Body of pancreas (tissue), 4 donors: ENCODE measurements around the gene DNAH8.

Source experiments
- POLR2A ChIP-seq, 3 donors: fragments of 450-650 bp; IDR thresholded peaks; one replicate each; pipeline ENCODE4 v1.6.1; 2016; ENCODE audit warnings: antibody characterized with exemption in 3 of 3, mild to moderate bottlenecking in 2 of 3
- TF ChIP-seq, protein P1 (sequence below), 7 experiments: fragments of 450-650 bp in 4 of 7; fragments of 200-600 bp in 3 of 7; sonication (generic) in 3 of 7; IDR thresholded peaks; one replicate each; pipeline ENCODE4 v1.5.1; 2016 to 2019; ENCODE audit warnings: antibody characterized with exemption in 7 of 7

DNA sequence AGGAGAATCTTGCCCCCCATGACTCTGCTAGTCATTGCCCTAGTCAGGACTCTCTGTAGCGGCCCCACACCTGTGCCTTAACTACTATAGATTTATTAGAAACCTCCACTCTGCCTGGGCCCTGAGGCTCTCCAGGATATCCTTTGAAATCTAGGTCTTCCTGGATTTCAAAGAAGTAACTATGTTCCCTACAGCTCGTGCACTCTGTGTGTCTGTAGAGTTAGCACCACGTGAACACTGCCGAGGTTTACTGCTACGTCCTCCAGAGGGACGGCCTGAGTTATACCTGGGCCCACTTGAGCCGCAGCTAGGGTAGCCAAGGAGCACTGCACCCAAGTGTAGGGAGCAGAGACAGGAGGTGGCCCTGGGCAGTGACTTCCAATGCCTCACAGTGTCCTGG, 353.3 kb downstream of the DNAH8 start:
- no peak for TF ChIP-seq POLR2A (IDR thresholded peaks at IDR 0.05)
- TF ChIP-seq, protein P1, sequence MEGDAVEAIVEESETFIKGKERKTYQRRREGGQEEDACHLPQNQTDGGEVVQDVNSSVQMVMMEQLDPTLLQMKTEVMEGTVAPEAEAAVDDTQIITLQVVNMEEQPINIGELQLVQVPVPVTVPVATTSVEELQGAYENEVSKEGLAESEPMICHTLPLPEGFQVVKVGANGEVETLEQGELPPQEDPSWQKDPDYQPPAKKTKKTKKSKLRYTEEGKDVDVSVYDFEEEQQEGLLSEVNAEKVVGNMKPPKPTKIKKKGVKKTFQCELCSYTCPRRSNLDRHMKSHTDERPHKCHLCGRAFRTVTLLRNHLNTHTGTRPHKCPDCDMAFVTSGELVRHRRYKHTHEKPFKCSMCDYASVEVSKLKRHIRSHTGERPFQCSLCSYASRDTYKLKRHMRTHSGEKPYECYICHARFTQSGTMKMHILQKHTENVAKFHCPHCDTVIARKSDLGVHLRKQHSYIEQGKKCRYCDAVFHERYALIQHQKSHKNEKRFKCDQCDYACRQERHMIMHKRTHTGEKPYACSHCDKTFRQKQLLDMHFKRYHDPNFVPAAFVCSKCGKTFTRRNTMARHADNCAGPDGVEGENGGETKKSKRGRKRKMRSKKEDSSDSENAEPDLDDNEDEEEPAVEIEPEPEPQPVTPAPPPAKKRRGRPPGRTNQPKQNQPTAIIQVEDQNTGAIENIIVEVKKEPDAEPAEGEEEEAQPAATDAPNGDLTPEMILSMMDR (IDR thresholded peaks at IDR 0.05): no peak
